Body of pancreas (tissue), 4 donors: Measurements from ENCODE around the gene RUSF1.

Experiments used
- POLR2A ChIP-seq, 3 donors: fragments of 450-650 bp; IDR thresholded peaks; one replicate each; pipeline ENCODE4 v1.6.1; 2016; ENCODE audit warnings: antibody characterized with exemption in 3 of 3, mild to moderate bottlenecking in 2 of 3
- TF ChIP-seq, protein P1 (sequence below), 7 experiments: fragments of 450-650 bp in 4 of 7; fragments of 200-600 bp in 3 of 7; sonication (generic) in 3 of 7; IDR thresholded peaks; one replicate each; pipeline ENCODE4 v1.5.1; 2016 to 2019; ENCODE audit warnings: antibody characterized with exemption in 7 of 7

GRCh38 chr16:31451201-31451600 lies 57.0 kb downstream of the RUSF1 start:
- TF ChIP-seq POLR2A (IDR thresholded peaks at IDR 0.05), result no peak
- TF ChIP-seq, protein P1, sequence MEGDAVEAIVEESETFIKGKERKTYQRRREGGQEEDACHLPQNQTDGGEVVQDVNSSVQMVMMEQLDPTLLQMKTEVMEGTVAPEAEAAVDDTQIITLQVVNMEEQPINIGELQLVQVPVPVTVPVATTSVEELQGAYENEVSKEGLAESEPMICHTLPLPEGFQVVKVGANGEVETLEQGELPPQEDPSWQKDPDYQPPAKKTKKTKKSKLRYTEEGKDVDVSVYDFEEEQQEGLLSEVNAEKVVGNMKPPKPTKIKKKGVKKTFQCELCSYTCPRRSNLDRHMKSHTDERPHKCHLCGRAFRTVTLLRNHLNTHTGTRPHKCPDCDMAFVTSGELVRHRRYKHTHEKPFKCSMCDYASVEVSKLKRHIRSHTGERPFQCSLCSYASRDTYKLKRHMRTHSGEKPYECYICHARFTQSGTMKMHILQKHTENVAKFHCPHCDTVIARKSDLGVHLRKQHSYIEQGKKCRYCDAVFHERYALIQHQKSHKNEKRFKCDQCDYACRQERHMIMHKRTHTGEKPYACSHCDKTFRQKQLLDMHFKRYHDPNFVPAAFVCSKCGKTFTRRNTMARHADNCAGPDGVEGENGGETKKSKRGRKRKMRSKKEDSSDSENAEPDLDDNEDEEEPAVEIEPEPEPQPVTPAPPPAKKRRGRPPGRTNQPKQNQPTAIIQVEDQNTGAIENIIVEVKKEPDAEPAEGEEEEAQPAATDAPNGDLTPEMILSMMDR (IDR thresholded peaks at IDR 0.05), result no peak
